HCT116 (cell line): ENCODE data around the gene IQCB1. TPM values are rescaled to one million over a fixed set of nuclear protein-coding genes. Genes with fewer than 3 reads are reported as not detected.

Experiments used
- ATAC-seq: fragments of 200-7000 bp; cut with Tn5 transposase; 2 replicates; pipeline ENCODE4 v1.9.1; 2020; ENCODE audit warnings: mild to moderate bottlenecking, moderate library complexity
- BruUV-seq: library from RNA; stranded (reverse); fragments of 400-500 nt; replicated peaks from 2 replicates; lab custom pipeline; 2021; lab: Mats Ljungman, UMichigan
- CTCF ChIA-PET: fragments of 300-600 bp; sonication (Branson Sonifier 250); formaldehyde crosslinking; loops from one replicate; lab custom pipeline; 2021; ENCODE audit warnings: antibody characterized with exemption; lab: Charles Lee
- POLR2A ChIA-PET: fragments of 300-600, 350-600 bp; sonication (Branson Sonifier 250); formaldehyde crosslinking; loops from one replicate; lab custom pipeline; 2021; ENCODE audit warnings: antibody characterized with exemption; lab: Charles Lee
- RAD21 ChIA-PET, 2 experiments: fragments of 300-600 bp; sonication (Branson Sonifier 250); formaldehyde crosslinking; loops; one replicate each; lab custom pipeline; 2023; ENCODE audit warnings: low total read pairs in 2 of 2; ENCODE audit not compliant: uncharacterized antibody in 2 of 2, unreplicated experiment in 2 of 2, low non-redundant PET in 1 of 2; lab: Charles Lee
- DNase-seq: peaks from one replicate; pipeline ENCODE4 v3.0.0-alpha.2; 2010; ENCODE audit warnings: low read depth, low spot score
- H2AFZ ChIP-seq: fragments of 200-600 bp; shearing (Covaris generic), sonication (generic); 2 replicates; pipeline ENCODE4 v1.6.1; 2017; ENCODE audit warnings: low read depth, mixed run types, mixed read lengths, antibody characterized with exemption, low read length; ENCODE audit not compliant: poor library complexity, severe bottlenecking
- H3K27ac ChIP-seq: 2 replicates; pipeline ENCODE4 v1.5.1; 2012; ENCODE audit warnings: low read depth, low read length
- H3K27me3 ChIP-seq: fragments of 200-600 bp; sonication (generic); 2 replicates; pipeline ENCODE4 v1.6.1; 2016; ENCODE audit warnings: mixed run types, low read length, mixed read lengths; ENCODE audit not compliant: insufficient read depth
- H3K36me3 ChIP-seq, 2 experiments: fragments of 200-500 bp in 1 of 2; fragments of 200-600 bp in 1 of 2; sonication (Bioruptor generic) in 1 of 2; sonication (generic) in 1 of 2; 2 replicates each; pipeline versions ENCODE4 v1.5.1 to v1.6.1; 2014 to 2016; ENCODE audit warnings: low read length in 2 of 2, inconsistent platforms in 1 of 2, mixed read lengths in 1 of 2, mixed run types in 1 of 2; ENCODE audit not compliant: insufficient read depth in 2 of 2, control insufficient read depth in 1 of 2
- H3K4me1 ChIP-seq, 2 experiments: fragments of 200-600 bp in 1 of 2; sonication (generic) in 1 of 2; 2 replicates each; pipeline versions ENCODE4 v1.5.1 to v1.6.1; 2012 to 2017; ENCODE audit warnings: low read length in 2 of 2, inconsistent platforms in 1 of 2, mild to moderate bottlenecking in 1 of 2, mixed read lengths in 1 of 2, mixed run types in 1 of 2, moderate library complexity in 1 of 2; ENCODE audit not compliant: insufficient read depth in 2 of 2, control insufficient read depth in 1 of 2
- H3K4me2 ChIP-seq: fragments of 200-600 bp; sonication (generic); 2 replicates; pipeline ENCODE4 v1.6.1; 2017; ENCODE audit warnings: mixed run types, low read length, mixed read lengths
- H3K4me3 ChIP-seq, 2 experiments: fragments of 200-600 bp in 1 of 2; sonication (generic) in 1 of 2; replicated peaks in 1 of 2; 2 replicates each; pipeline ENCODE4 v1.5.1; 2011 to 2016; ENCODE audit warnings: low read length in 2 of 2, control low read depth in 1 of 2, low read depth in 1 of 2, mild to moderate bottlenecking in 1 of 2, mixed read lengths in 1 of 2, mixed run types in 1 of 2
- H3K79me2 ChIP-seq: fragments of 200-600 bp; sonication (generic); 2 replicates; pipeline ENCODE4 v1.6.1; 2017; ENCODE audit warnings: mild to moderate bottlenecking, mixed run types, low read length, moderate library complexity, mixed read lengths; ENCODE audit not compliant: insufficient read depth
- H3K9ac ChIP-seq: fragments of 200-600 bp; sonication (generic); 2 replicates; pipeline ENCODE4 v1.6.1; 2016; ENCODE audit warnings: low read length, mixed read lengths
- H3K9me2 ChIP-seq: fragments of 200-600 bp; sonication (generic), shearing (Covaris generic); 2 replicates; pipeline ENCODE4 v1.6.1; 2017; ENCODE audit warnings: mixed run types, mild to moderate bottlenecking, moderate library complexity; ENCODE audit not compliant: insufficient read depth
- H3K9me3 ChIP-seq, 2 experiments: fragments of 200-500 bp in 1 of 2; fragments of 200-600 bp in 1 of 2; sonication (Bioruptor generic) in 1 of 2; sonication (generic) in 1 of 2; 2 replicates each; pipeline ENCODE4 v1.6.1; 2014 to 2017; ENCODE audit warnings: low read length in 2 of 2, mixed read lengths in 2 of 2, inconsistent platforms in 1 of 2, low read depth in 1 of 2, mild to moderate bottlenecking in 1 of 2, mixed run types in 1 of 2, moderate library complexity in 1 of 2; ENCODE audit not compliant: control insufficient read depth in 1 of 2, insufficient read depth in 1 of 2
- H4K20me1 ChIP-seq: fragments of 200-600 bp; sonication (generic), shearing (Covaris generic); 2 replicates; pipeline ENCODE4 v1.6.1; 2017; ENCODE audit warnings: mixed run types, mild to moderate bottlenecking, moderate library complexity; ENCODE audit not compliant: insufficient read depth
- CBX3 ChIP-seq: IDR thresholded peaks from 2 replicates; pipeline ENCODE4 v1.6.1; 2012; ENCODE audit warnings: low read depth
- EZH2 ChIP-seq: fragments of 200-600 bp; sonication (generic); IDR thresholded peaks from 2 replicates; pipeline ENCODE4 v1.6.1; 2017; ENCODE audit warnings: antibody characterized with exemption, mixed run types
- EZH2phosphoT487 ChIP-seq: fragments of 200-600 bp; IDR thresholded peaks from 2 replicates; pipeline ENCODE4 v1.6.1; 2018; ENCODE audit warnings: antibody characterized with exemption, borderline replicate concordance
- JUND ChIP-seq: IDR thresholded peaks from 2 replicates; pipeline ENCODE4 v1.6.1; 2012
- SRF ChIP-seq: IDR thresholded peaks from 2 replicates; pipeline ENCODE4 v1.6.1; 2012; ENCODE audit warnings: low read depth
- ZFX ChIP-seq: fragments of 450-650 bp; IDR thresholded peaks from 2 replicates; pipeline ENCODE4 v1.6.1; 2017
- ZNF274 ChIP-seq: fragments of 200-500 bp; sonication (Bioruptor generic); IDR thresholded peaks from 2 replicates; pipeline ENCODE4 v1.6.1; 2014; ENCODE audit warnings: mild to moderate bottlenecking, low read depth, low read length, inconsistent platforms
- intact Hi-C: fragments of 100-400 bp; cut with micrococcal nuclease; formaldehyde crosslinking; loops from 2 replicates; pipeline ENCODE4 v1.10.0; 2022
- total RNA-seq: library from RNA; stranded (reverse); gene quantifications from one replicate; pipeline ENCODE4 v1.2.1, GENCODE V29; 2021; ENCODE audit not compliant: unreplicated experiment
- TF ChIP-seq, protein P1 (sequence below): IDR thresholded peaks from 2 replicates; pipeline ENCODE4 v1.6.1; 2012
- TF ChIP-seq, protein P2 (sequence below): IDR thresholded peaks from 2 replicates; pipeline ENCODE4 v1.6.1; 2012; ENCODE audit warnings: low read depth

IQCB1 gene
- total RNA-seq, 1 experiment from 2014 or later, result 22.2 TPM

DNA sequence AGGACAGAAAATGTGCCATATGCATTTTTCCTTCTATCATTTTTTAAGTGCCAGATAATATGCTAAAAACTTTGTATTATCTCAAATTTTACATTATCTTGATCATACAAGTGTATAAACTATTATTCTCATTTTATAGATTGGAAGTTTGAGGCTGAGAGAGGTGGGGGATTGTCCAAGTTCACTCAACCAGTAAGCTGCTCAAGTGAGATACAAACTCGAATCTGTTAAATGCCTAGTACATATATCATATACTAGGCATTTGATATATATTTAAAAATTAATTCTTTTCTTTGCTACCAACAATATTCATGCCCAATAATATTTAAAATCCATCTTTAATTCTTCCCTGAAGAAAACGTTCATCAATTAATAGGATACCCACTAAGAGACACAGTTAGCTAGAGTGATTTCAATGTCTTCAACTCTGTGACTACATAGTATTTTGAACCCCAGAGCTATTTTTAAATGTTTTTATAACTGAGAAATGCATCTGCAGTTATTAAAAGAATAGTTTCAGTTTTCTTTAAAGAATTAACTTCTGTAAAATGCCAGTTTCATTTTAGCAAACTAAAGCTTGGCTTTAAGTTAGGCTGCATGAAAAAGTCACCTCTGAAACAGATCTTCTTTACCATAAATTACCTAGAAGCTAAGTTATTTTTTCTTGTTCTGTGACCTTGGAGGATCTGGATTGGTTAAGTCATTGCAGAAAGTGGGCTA is 40.4 kb downstream of the IQCB1 start:
- RAD21 ChIA-PET, result no interaction called here
- H3K9me3 ChIP-seq, result no peaks in the 10 kb centered on the region
- CTCF ChIA-PET, result no interaction called here

More for the DNA sequence above, 40.4 kb downstream of the IQCB1 start:
- BruUV-seq, result no TSS peak
- no peak for ATAC-seq
- Histone ChIP-seq H3K9me2 (no peaks in the 10 kb centered on the region), H3K9ac (no peak overlapping the region), H3K4me3 (no peak overlapping the region), H2AFZ (no peak overlapping the region), H3K27me3 (no peaks in the 10 kb centered on the region), H3K27ac (no peak overlapping the region), H3K4me2 (no peak overlapping the region), H4K20me1 (no peaks in the 10 kb centered on the region), H3K36me3 (peaks cover 3 to 10% of the 10 kb centered on the region in 2 experiments; a peak in 2 of 4 replicates), H3K79me2 (no peaks in the 10 kb centered on the region), H3K4me1 (no peaks in the 10 kb centered on the region)
- intact Hi-C loops, result no loop called here
- POLR2A ChIA-PET, result no interaction called here
- no peak for DNase-seq
- TF ChIP-seq, protein P1, sequence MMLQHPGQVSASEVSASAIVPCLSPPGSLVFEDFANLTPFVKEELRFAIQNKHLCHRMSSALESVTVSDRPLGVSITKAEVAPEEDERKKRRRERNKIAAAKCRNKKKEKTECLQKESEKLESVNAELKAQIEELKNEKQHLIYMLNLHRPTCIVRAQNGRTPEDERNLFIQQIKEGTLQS, result no peak
- TF ChIP-seq EZH2phosphoT487 (no peak), SRF (no peak), ZNF274 (no peak), CBX3 (no peak), JUND (no peak), ZFX (no peak), EZH2 (no peak)
- TF ChIP-seq, protein P2, sequence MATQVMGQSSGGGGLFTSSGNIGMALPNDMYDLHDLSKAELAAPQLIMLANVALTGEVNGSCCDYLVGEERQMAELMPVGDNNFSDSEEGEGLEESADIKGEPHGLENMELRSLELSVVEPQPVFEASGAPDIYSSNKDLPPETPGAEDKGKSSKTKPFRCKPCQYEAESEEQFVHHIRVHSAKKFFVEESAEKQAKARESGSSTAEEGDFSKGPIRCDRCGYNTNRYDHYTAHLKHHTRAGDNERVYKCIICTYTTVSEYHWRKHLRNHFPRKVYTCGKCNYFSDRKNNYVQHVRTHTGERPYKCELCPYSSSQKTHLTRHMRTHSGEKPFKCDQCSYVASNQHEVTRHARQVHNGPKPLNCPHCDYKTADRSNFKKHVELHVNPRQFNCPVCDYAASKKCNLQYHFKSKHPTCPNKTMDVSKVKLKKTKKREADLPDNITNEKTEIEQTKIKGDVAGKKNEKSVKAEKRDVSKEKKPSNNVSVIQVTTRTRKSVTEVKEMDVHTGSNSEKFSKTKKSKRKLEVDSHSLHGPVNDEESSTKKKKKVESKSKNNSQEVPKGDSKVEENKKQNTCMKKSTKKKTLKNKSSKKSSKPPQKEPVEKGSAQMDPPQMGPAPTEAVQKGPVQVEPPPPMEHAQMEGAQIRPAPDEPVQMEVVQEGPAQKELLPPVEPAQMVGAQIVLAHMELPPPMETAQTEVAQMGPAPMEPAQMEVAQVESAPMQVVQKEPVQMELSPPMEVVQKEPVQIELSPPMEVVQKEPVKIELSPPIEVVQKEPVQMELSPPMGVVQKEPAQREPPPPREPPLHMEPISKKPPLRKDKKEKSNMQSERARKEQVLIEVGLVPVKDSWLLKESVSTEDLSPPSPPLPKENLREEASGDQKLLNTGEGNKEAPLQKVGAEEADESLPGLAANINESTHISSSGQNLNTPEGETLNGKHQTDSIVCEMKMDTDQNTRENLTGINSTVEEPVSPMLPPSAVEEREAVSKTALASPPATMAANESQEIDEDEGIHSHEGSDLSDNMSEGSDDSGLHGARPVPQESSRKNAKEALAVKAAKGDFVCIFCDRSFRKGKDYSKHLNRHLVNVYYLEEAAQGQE, result no peak
